Erythroblast (primary cell): ENCODE measurements around the gene PPIP5K2.

Experiments
- GATA1 ChIP-seq: IDR thresholded peaks from 2 replicates; pipeline ENCODE4 v1.6.1; 2011; ENCODE audit warnings: low read depth, mild to moderate bottlenecking, control low read depth, low read length, moderate library complexity
- POLR2A ChIP-seq: IDR thresholded peaks from 2 replicates; pipeline ENCODE4 v1.6.1; 2011; ENCODE audit warnings: mild to moderate bottlenecking, low read length

- TF ChIP-seq POLR2A (no peak), GATA1 (no peak)
These were observed 15.4 kb downstream of the PPIP5K2 start for GRCh38 chr5:103135461-103135860.
